ENCODE measurements around the gene PRICKLE2.

GRCh38 chr3:64257100-64257755 lies 32.0 kb upstream of the PRICKLE2 start:
- TF ChIP-seq CTCF (IDR thresholded peaks at IDR 0.05 in 8 of 11, conservative IDR thresholded peaks at IDR 0.05 in 3 of 11) (no peak), POLR2A (IDR thresholded peaks at IDR 0.05) (no peak)

Measured in spleen (tissue), 7 donors.